Measurements from ENCODE around the gene SYDE2.

DNA sequence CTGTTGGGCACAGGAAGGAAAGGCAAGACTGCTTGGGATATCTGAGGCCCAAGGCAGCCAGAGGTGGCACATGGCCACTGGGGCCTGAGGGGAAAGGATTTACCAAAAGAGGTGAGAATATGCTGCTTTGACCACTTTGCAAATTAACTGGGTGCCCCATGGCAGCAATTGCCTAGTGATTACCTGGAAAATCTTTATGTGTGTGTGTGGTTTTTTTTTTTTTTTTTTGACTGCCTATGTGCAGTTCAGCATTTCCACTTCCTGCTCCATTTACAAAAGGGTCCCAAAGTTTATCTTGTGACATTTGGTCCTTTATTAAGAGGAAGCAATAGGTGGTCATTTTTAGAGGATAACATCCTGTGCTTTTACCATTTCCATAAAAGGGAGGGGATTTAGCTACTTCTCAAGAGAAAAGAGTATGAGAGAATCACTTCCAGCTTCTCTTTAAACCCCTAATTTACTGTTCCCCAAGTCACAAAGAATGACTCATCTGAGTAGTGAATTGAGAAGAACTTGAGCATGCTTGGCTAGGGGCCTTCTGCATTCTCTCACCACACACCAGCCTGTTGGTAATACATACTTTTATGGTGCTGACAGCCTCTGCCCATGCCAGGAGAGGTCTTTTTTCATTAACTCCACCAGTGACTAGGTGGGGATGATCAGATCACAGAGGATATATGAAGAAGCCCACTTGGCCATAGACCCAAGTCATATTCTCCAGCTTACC lies 52.1 kb downstream of the SYDE2 start:
- TF ChIP-seq, protein P1, sequence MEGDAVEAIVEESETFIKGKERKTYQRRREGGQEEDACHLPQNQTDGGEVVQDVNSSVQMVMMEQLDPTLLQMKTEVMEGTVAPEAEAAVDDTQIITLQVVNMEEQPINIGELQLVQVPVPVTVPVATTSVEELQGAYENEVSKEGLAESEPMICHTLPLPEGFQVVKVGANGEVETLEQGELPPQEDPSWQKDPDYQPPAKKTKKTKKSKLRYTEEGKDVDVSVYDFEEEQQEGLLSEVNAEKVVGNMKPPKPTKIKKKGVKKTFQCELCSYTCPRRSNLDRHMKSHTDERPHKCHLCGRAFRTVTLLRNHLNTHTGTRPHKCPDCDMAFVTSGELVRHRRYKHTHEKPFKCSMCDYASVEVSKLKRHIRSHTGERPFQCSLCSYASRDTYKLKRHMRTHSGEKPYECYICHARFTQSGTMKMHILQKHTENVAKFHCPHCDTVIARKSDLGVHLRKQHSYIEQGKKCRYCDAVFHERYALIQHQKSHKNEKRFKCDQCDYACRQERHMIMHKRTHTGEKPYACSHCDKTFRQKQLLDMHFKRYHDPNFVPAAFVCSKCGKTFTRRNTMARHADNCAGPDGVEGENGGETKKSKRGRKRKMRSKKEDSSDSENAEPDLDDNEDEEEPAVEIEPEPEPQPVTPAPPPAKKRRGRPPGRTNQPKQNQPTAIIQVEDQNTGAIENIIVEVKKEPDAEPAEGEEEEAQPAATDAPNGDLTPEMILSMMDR (conservative IDR thresholded peaks at IDR 0.05 in 1 of 2, IDR thresholded peaks at IDR 0.05 in 1 of 2; ENCODE audit: extremely low read depth in 1 of 2, insufficient read depth in 1 of 2, low read depth in 1 of 2, low read length in 2 of 2), result no peak
- no peak for TF ChIP-seq EZH2 (IDR thresholded peaks at IDR 0.05; ENCODE audit: borderline replicate concordance, low read length)
